ENCODE data around the gene CCL7. TPM values are rescaled to one million over a fixed set of nuclear protein-coding genes. Genes with fewer than 3 reads are reported as not detected.

The CCL7 gene
- total RNA-seq, 2 donors from 2014 or later: not detected

DNA sequence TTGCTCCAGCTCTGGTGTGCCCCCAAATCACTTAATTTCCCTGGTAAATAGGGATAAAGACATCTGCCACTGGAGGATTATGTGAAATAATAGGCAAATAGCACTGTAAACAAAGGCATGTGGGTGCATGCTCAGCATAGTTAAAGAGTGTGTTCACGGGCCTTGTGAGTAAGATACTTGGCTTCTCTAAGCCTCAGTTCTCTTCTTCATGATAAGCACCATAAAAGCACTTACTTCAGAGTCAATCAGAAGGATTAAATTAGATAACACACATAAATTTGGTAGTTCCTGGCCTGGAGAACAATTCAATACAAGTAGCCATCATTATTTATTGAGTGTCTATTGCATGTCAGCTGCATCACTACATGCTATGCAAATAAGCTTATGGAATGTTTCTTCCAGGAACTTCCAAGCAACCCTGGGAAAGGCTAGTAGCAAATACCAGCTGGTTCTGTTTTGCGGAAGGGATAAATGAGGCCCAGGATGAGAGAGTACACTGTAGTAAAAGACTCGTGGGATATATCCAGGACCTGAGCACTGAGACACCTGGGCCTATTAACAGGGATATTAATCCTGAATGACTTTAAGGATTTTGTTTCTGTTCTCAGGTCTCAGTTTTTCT lies 30.0 kb downstream of the CCL7 start:
- 91 to 100% methylated on average over 3 of the region's 3 CpGs for WGBS, 2 experiments (ENCODE audit: insufficient coverage in 1 of 2, insufficient read length in 1 of 2)

DNA sequence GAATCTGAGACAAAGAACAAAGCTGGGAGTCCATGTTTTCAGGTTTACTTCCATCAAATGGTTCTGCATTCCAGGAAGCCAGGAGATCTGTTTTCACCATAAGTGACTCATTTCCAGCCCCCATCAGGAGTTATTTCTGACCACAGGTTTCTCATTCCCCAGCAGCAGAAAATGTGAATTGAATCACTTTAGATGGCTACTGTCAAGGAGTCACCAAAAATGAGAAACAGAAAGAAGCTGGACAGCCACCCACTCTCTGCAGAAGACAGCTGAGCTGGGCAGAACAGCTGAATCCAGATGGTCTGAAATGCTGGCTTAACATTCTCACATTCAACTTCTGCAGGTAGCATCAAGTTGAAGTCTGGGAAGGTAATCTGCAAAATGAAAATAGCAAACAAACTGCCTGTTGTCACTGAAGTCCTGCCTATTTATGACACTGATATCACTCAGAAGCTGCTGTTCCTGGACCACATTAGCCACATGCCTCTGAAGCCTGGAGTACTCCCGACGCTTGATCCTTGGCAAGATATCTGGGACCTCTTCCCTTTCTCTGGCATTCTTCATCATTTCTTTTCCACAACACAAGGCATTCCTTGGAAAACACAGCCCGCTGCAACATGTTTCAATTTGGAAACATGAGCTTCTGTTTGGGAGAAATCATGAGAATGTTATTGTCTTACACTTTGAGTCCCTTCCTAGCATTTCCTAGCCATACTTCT lies 30.8 kb downstream of the CCL7 start:
- no peak for DNase-seq
- Mint-ChIP-seq H3K27me3 (ENCODE audit: insufficient read depth) (peaks cover 5% of the 10 kb centered on the region), H3K4me1 (peaks cover 7% of the 10 kb centered on the region), H3K36me3 (ENCODE audit: low read depth) (peaks cover 1% of the 10 kb centered on the region), H3K9me3 (peaks cover 29% of the 10 kb centered on the region), H3K27ac (no peak overlapping the region), H3K4me3 (no peak overlapping the region)
- H3K9me3 ChIP-seq (ENCODE audit: control insufficient read depth, low read length): peaks cover 37% of the 10 kb centered on the region
- WGBS, 2 experiments (ENCODE audit: insufficient coverage in 1 of 2, insufficient read length in 1 of 2): 99 to 100% methylated on average over 2 to 3 of the region's 3 CpGs
- no peaks in the 10 kb centered on the region for H3K4me1 ChIP-seq (ENCODE audit: control insufficient read depth, insufficient read depth, low read length)
- TF ChIP-seq, protein P1, sequence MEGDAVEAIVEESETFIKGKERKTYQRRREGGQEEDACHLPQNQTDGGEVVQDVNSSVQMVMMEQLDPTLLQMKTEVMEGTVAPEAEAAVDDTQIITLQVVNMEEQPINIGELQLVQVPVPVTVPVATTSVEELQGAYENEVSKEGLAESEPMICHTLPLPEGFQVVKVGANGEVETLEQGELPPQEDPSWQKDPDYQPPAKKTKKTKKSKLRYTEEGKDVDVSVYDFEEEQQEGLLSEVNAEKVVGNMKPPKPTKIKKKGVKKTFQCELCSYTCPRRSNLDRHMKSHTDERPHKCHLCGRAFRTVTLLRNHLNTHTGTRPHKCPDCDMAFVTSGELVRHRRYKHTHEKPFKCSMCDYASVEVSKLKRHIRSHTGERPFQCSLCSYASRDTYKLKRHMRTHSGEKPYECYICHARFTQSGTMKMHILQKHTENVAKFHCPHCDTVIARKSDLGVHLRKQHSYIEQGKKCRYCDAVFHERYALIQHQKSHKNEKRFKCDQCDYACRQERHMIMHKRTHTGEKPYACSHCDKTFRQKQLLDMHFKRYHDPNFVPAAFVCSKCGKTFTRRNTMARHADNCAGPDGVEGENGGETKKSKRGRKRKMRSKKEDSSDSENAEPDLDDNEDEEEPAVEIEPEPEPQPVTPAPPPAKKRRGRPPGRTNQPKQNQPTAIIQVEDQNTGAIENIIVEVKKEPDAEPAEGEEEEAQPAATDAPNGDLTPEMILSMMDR (conservative IDR thresholded peaks at IDR 0.05): no peak
- no peaks in the 10 kb centered on the region for H3K27me3 ChIP-seq (ENCODE audit: control insufficient read depth, insufficient read depth, low read length, poor library complexity, severe bottlenecking)
- H3K9ac ChIP-seq (ENCODE audit: extremely low read depth, low read length, poor library complexity, severe bottlenecking): no peak overlapping the region
- no peaks in the 10 kb centered on the region for H3K36me3 ChIP-seq (ENCODE audit: control insufficient read depth, insufficient read depth, low read length)
- no peak overlapping the region for H3K4me3 ChIP-seq (ENCODE audit: low read length)
- no peak overlapping the region for H3K27ac ChIP-seq (ENCODE audit: low read depth, low read length)

More for the DNA sequence above, 30.0 kb downstream of the CCL7 start:
- peaks cover 33% of the 10 kb centered on the region for H3K9me3 Mint-ChIP-seq
- Histone ChIP-seq H3K9ac (ENCODE audit: extremely low read depth, low read length, poor library complexity, severe bottlenecking) (no peak overlapping the region), H3K27ac (ENCODE audit: low read depth, low read length) (no peak overlapping the region), H3K4me3 (ENCODE audit: low read length) (peak overlapping the region; percentile 5), H3K27me3 (ENCODE audit: control insufficient read depth, insufficient read depth, low read length, poor library complexity, severe bottlenecking) (no peaks in the 10 kb centered on the region), H3K4me1 (ENCODE audit: control insufficient read depth, insufficient read depth, low read length) (no peaks in the 10 kb centered on the region), H3K9me3 (ENCODE audit: control insufficient read depth, low read length) (peaks cover 37% of the 10 kb centered on the region), H3K36me3 (ENCODE audit: control insufficient read depth, insufficient read depth, low read length) (no peaks in the 10 kb centered on the region)
- H3K4me3 Mint-ChIP-seq: no peak overlapping the region
- H3K27ac Mint-ChIP-seq: no peak overlapping the region
- no peaks in the 10 kb centered on the region for H3K36me3 Mint-ChIP-seq (ENCODE audit: low read depth)
- TF ChIP-seq, protein P1 (conservative IDR thresholded peaks at IDR 0.05): no peak
- no peak for DNase-seq
- peaks cover 5% of the 10 kb centered on the region for H3K4me1 Mint-ChIP-seq
- H3K27me3 Mint-ChIP-seq (ENCODE audit: insufficient read depth): peaks cover 5% of the 10 kb centered on the region

DNA sequence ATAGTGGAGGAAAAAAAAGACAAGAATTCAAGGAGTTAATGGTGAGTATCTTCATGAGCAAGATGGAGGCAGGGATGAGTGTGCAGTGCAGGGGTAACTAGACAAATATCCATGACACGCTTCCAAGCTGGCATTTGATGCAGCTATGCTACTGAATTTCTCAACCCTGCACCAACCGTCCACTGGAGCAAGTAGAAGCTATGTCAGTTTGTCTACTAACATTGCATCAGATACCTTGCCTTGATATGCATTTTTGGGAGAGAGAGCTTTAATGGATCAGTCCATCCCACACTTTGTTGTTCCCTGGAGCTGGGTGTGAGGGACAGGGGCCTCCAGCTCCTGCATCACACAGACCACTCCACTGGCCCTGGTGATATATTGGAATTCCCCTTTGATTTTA lies 32.0 kb downstream of the CCL7 start:
- H3K27me3 Mint-ChIP-seq (ENCODE audit: insufficient read depth): peaks cover 5% of the 10 kb centered on the region
- H3K27me3 ChIP-seq (ENCODE audit: control insufficient read depth, insufficient read depth, low read length, poor library complexity, severe bottlenecking): no peaks in the 10 kb centered on the region
- no peak overlapping the region for H3K27ac ChIP-seq (ENCODE audit: low read depth, low read length)
- WGBS, 2 experiments (ENCODE audit: insufficient coverage in 1 of 2, insufficient read length in 1 of 2): 79 to 81% methylated on average over 2 of the region's 2 CpGs
- DNase-seq: no peak
- TF ChIP-seq, protein P1 (conservative IDR thresholded peaks at IDR 0.05): no peak
- H3K9ac ChIP-seq (ENCODE audit: extremely low read depth, low read length, poor library complexity, severe bottlenecking): no peak overlapping the region
- H3K4me3 Mint-ChIP-seq: no peak overlapping the region
- H3K4me3 ChIP-seq (ENCODE audit: low read length): no peak overlapping the region
- peaks cover 37% of the 10 kb centered on the region for H3K9me3 ChIP-seq (ENCODE audit: control insufficient read depth, low read length)
- no peaks in the 10 kb centered on the region for H3K36me3 ChIP-seq (ENCODE audit: control insufficient read depth, insufficient read depth, low read length)
- no peak overlapping the region for H3K27ac Mint-ChIP-seq
- H3K4me1 ChIP-seq (ENCODE audit: control insufficient read depth, insufficient read depth, low read length): no peaks in the 10 kb centered on the region
- peaks cover 10% of the 10 kb centered on the region for H3K4me1 Mint-ChIP-seq
- H3K36me3 Mint-ChIP-seq (ENCODE audit: low read depth): peaks cover 3% of the 10 kb centered on the region
- H3K9me3 Mint-ChIP-seq: peaks cover 27% of the 10 kb centered on the region

Data from endodermal cell (in vitro differentiated cells).